NCI-H2196 (cell line): Measurements from ENCODE around the gene PSMB9.
"Not testable (repeated sequence)": the region's sequence is repeated elsewhere in the genome, so short reads cannot be mapped to it uniquely, and the experiment has no call there.

Experiments used
- DNase-seq: peaks from one replicate; lab custom pipeline; 2025; ENCODE audit not compliant: unreplicated experiment; lab: John Stamatoyannopoulos, UW

The PSMB9 gene

DNA sequence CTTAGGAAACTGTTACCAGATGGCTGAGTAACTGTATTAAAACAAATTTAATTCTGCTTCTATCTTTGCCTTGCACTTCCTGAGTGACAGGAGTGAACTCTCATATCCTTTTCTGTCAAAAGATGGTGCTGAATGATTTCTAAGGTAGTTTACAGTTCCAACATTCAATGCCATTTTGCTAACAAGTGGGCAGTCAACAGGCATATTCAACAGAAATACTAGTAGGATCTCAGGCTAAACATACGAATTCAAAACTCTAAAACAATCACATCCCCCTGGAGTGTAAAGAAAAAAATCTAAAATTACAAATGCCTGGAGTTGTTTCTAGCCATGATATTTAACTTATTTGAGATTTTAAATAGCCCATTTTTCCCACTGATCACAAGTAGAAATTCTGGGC lies 6.7 kb downstream of the PSMB9 start:
- DNase-seq, result no peak

- DNase-seq, result no peak
These were observed 8.7 kb downstream of the PSMB9 start for GRCh38 chr6:32862725-32863124.

DNA sequence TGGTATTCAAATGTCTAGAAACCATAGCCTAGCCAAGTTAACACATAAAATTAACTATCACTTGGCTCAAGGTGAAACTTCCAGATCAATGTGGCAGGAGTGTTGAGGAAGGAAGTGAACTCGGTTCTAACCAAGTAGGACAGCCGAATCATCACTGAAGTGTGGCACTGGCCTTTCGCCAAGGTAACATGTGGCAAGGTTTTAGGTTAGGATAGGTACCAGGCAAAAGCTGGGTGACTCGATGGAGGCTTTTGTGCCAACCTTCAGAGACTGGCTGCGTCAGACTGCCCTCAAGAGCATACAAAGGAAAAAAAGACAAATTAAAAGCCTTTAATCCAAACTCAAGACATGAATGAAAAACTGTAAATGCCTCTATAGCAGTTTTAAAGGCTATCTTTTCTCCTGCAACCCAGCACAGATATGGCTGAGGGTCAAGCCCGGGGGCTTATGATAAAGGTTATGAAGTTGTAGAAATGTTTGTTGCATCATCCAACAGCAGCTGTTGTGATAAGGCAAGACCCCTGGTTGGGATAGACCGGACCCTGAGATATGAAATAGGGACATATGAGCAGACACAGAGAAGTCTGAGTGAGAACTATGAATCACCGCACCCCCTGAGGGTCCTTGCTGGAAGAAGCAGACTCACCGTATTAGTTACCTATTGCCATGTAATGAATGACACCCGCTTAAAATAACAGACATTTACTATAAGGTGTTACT lies 11.9 kb downstream of the PSMB9 start:
- DNase-seq, result no peak

DNA sequence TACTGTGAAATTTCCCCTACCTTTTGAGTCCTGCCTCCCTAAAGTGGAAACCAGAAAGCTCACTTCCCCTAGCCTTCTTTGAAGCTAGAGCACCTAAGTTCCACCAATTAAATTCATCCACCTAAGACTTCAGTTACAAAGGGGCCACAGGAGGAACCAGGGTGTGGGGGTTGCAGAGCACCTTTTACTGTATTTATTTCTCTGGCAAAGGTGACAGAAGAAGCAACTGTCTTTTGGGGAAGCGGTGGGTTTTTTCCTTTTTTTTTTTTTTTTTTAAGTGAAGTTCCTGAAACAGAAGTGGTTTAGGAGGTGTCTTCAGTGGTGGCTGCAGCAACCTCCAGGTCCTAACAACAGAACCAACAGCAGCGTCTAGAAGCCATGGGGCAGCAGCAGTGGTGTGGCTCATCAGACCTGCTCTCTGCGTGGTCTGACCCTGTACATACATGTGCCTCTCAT lies 13.1 kb downstream of the PSMB9 start:
- no peak for DNase-seq

DNA sequence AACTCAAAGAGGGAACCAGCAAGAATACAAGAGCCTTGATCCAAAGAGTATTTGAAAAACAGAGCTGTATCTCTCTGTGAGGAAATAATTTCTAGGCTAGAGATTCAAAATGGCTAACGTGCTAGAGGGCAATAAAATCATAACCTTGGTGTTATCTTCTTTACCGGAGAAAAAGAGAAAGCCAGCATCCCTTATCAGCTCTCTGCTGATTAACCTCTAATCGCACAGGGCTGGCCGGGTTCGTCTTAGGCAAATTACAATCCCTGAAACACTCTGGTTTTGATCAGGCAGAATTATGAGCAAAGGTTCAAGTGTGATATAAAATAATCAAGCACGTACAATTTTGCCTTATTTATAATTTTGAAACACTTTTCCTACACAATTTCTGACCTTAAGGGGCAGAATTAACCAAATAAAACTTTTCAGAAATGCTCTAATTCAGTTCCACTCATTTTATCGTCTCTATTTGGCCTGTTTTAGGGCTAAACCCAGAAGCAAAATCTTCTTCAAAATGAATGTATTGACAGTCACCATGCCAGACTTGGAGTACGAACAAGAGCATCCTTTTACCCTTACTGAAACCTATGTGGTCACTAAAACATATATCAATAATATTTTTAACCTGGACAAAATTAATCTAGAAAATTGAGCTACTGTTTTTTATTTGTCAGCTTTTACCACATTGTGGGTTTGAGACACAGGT lies 13.7 kb downstream of the PSMB9 start:
- no peak for DNase-seq

GRCh38 chr6:32868257-32868788 lies 14.3 kb downstream of the PSMB9 start:
- DNase-seq, result peak; percentile 82

- not testable (repeated sequence) for DNase-seq
These were observed 20.0 kb downstream of the PSMB9 start for GRCh38 chr6:32873947-32874346.

GRCh38 chr6:32876603-32877002 lies 22.6 kb downstream of the PSMB9 start:
- DNase-seq, result no peak

GRCh38 chr6:32879691-32880090 lies 25.7 kb downstream of the PSMB9 start:
- DNase-seq, result no peak

DNA sequence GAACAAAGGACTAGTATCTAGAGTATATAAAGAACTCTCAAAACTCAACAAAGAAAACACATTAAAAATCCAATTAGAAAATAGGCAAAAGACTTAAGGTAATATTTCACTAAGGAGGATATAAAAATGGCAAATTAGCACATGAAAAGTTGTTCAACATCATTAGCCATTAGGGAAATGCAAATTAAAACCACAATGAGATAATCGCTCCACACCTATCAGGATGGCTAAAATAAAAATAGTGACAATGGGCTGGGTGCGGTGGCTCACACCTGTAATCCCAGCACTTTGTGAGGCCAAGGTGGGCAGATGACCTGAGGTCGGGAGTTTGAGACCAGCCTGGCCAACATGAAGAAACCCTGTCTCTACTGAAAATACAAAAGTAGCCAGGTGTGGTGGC lies 27.0 kb downstream of the PSMB9 start:
- DNase-seq, result not testable (repeated sequence)

GRCh38 chr6:32882879-32883250 lies 28.9 kb downstream of the PSMB9 start:
- DNase-seq, result no peak

GRCh38 chr6:32883789-32884188 lies 29.8 kb downstream of the PSMB9 start:
- DNase-seq, result no peak

DNA sequence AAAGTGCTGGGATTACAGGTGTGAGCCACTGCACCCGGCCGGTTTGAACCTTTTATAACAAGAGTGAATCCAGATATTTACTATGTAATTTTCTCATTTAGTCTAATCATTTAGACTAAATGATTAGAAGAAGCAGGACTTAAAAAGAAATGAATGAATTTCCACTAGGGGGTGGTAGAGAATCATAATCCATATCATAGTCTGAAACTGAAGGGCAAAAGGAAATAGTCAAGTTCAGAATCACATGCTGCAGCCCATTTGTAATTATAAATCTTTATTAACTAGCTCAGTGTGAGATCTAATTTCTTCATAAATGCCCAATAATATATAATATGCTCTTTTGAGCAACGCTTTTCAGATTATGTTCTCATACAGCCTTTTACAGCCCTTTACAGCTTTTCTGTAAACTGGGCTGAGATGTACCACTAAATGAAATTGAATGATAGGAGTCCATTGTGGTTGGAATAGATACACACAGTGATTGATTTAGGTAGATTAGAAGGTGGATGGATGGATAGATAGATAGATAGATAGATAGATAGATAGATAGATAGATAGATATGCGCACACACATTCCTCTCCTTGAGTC lies 31.8 kb downstream of the PSMB9 start:
- DNase-seq, result peak; percentile 87

- DNase-seq, result no peak
These were observed 32.8 kb downstream of the PSMB9 start for GRCh38 chr6:32886681-32887383.

DNA sequence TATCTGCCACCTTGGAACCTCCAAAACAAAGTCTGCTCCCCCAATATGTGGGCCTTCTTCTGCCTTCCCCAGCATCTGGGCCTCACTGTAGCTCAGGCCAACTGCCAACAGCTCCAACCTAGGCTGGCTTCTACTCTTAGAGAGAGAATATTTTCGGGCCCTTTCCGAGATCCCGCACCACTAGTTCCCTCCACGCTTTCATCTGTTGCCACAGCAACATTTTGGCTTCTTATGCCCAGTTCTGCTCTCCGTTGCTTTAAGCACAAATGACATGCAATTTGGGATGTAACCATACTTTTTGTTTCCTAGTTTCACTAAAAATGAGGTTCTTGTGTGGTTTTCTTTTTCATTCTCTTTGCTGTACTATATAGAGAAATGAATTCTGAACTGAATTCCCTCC lies 33.6 kb downstream of the PSMB9 start:
- no peak for DNase-seq

GRCh38 chr6:32888576-32888975 lies 34.6 kb downstream of the PSMB9 start:
- no peak for DNase-seq

GRCh38 chr6:32889533-32889932 lies 35.5 kb downstream of the PSMB9 start:
- no peak for DNase-seq

DNA sequence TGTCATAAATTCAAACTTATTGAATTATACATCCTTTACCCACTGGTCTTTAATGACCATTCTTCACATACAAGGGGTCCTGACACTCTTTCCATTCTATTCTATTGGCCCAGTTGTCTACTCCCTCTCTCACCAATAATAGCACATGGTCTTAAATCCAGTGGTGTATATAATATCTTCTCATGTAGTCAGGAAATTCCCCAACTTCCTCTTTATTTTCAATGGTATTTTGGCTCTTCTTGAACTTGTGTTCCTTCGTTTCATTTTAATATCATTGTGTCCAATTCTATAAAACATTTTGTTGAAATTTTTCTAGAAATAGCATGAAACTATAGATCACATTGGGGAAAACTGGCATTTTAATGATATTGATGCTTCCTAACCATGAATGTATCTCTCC lies 36.8 kb downstream of the PSMB9 start:
- DNase-seq, result no peak

DNA sequence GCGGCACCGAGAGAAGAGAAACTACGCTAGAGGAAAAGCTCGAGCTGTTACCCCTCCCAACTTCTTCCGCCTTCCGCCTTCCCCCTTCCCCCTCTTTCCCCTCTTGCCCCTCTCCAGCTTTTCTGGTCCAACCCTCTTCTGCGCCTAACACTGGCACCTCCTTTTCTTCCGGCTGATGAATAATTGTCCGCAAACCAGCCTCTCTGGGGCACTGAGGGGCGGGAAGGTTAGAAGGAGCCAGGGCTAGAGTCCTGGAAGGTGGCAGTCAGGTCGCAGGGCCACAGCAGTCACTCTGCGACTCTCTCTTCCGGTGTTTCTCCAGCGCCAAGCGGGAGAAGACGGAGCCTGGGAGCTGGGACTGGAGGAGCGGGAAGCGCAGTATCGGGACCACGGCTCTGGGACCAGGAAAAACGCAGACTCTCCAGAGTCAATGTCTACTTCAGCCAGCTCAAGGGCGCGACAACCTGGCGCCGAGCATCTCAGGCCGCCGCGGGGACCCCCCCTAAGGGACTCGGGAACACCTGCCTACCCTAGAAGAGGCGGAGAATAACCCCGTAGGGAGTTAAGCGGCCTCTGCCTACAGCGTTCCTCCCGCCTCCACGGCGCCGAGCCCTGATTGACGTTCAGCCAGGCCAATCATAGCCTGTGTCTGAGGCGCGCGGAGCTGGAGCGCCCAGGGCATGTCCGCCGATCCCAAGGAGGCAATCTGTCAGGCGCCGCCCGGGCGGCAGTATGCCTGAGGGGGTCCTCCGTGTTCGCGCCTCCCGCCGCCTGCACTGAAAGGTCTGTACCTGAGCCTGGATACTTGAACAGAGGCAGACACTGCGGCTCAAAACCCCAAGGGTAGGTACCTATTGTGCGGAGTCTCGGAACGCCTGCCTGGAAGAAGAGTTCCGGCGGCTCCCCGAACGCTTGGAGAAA lies 40.4 kb downstream of the PSMB9 start:
- peak; percentile 96 for DNase-seq

DNA sequence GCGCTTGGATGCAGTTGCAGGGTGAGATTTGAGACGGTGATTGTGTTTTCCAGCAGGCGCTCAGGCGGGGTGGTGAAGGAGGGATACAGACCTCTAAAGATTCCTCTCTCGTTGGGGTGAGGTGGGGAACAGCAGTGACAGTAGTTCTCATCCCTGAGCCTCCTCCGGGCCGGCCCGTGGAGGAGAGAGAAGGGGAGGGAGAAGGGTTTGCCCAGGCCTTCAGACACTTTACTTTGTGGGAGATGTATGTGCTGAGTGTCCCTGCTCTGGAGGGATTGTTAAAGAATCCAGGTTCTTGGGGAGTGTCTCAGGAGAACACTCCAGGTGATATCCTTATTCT lies 41.0 kb downstream of the PSMB9 start:
- no peak for DNase-seq
